GM12878 (cell line): Measurements from ENCODE around the gene TNFAIP3. TPM values are rescaled to one million over a fixed set of nuclear protein-coding genes. Genes with fewer than 3 reads are reported as not detected.
A peak's percentile ranks its signal among the peaks of the same experiment; 100 is the strongest.

Source experiments
- CBX3 ChIP-seq: fragments of 200-600 bp; sonication (generic); IDR thresholded peaks from 2 replicates; pipeline ENCODE4 v1.6.1; 2016; ENCODE audit warnings: low read depth, borderline replicate concordance
- E2F8 ChIP-seq: fragments of 450-650 bp; IDR thresholded peaks from 2 replicates; pipeline ENCODE4 v1.6.1; 2018; ENCODE audit warnings: mild to moderate bottlenecking, low read depth, moderate library complexity; ENCODE audit not compliant: partially characterized antibody
- E4F1 ChIP-seq: fragments of 450-650 bp; IDR thresholded peaks from 2 replicates; pipeline ENCODE4 v1.6.1; 2018; ENCODE audit warnings: borderline replicate concordance, mild to moderate bottlenecking; ENCODE audit not compliant: partially characterized antibody
- FOXM1 ChIP-seq: IDR thresholded peaks from 2 replicates; pipeline ENCODE4 v1.6.1; 2012; ENCODE audit warnings: low read depth, mild to moderate bottlenecking, inconsistent platforms, low read length, moderate library complexity
- GABPA ChIP-seq: IDR thresholded peaks from 2 replicates; pipeline ENCODE4 v1.6.1; 2014; ENCODE audit warnings: antibody characterized with exemption, low read depth, mild to moderate bottlenecking, inconsistent platforms
- IRF4 ChIP-seq: IDR thresholded peaks from 2 replicates; pipeline ENCODE4 v1.6.1; 2011; ENCODE audit warnings: low read depth, low read length
- MXI1 ChIP-seq: fragments of 150-350 bp; IDR thresholded peaks from 2 replicates; pipeline ENCODE4 v1.6.1; 2011; ENCODE audit warnings: low read depth, mild to moderate bottlenecking, inconsistent platforms, low read length, improper control_type of control experiment
- NFIC ChIP-seq: IDR thresholded peaks from 2 replicates; pipeline ENCODE4 v1.6.1; 2012; ENCODE audit warnings: low read depth, mild to moderate bottlenecking, inconsistent platforms, low read length, moderate library complexity
- PAX8 ChIP-seq: fragments of 450-650 bp; IDR thresholded peaks from 2 replicates; pipeline ENCODE4 v1.6.1; 2017; ENCODE audit warnings: mild to moderate bottlenecking, moderate library complexity
- RUNX3 ChIP-seq: IDR thresholded peaks from 2 replicates; pipeline ENCODE4 v1.6.1; 2012; ENCODE audit warnings: low read length, inconsistent platforms
- polyA plus RNA-seq, 11 experiments: library from polyadenylated mRNA; depleted of rRNA in 4 of 11; unstranded in 6 of 11; stranded (reverse) in 5 of 11; fragments of >200 nt; fragmentation: Nextera tagmentation in 4 of 11; fragmentation: Illumina TruSeq in 1 of 11; extraction: Ambion mirVana in 4 of 11; extraction: Trizol in 1 of 11; gene quantifications; 1 replicate in 1 of 11; 2 replicates in 10 of 11; pipeline versions ENCODE4 v1.2.1 to v1.2.3, GENCODE V29; 2011 to 2016; ENCODE audit warnings: inconsistent platforms in 2 of 11, missing spikeins in 2 of 11, low read depth in 1 of 11
- total RNA-seq, 4 experiments: library from RNA; depleted of rRNA in 3 of 4; stranded (reverse); fragments of >200 nt in 3 of 4; fragmentation: Illumina TruSeq in 1 of 4; extraction: Trizol in 1 of 4; gene quantifications; 2 replicates each; pipeline versions ENCODE4 v1.2.1 to v1.2.3, GENCODE V29; 2013 to 2021
- TF ChIP-seq, protein P1 (sequence below): fragments of 450-650 bp; IDR thresholded peaks from 2 replicates; pipeline ENCODE4 v1.6.1; 2017; ENCODE audit warnings: antibody characterized with exemption, mild to moderate bottlenecking, moderate library complexity

Gene TNFAIP3
- total and polyA plus RNA-seq, 10 of the 15 experiments (the other 5 are each of a cell fraction or from before 2014, with no cell fraction given), result 18.0 to 350 (median 127) TPM

- TF ChIP-seq, protein P1, sequence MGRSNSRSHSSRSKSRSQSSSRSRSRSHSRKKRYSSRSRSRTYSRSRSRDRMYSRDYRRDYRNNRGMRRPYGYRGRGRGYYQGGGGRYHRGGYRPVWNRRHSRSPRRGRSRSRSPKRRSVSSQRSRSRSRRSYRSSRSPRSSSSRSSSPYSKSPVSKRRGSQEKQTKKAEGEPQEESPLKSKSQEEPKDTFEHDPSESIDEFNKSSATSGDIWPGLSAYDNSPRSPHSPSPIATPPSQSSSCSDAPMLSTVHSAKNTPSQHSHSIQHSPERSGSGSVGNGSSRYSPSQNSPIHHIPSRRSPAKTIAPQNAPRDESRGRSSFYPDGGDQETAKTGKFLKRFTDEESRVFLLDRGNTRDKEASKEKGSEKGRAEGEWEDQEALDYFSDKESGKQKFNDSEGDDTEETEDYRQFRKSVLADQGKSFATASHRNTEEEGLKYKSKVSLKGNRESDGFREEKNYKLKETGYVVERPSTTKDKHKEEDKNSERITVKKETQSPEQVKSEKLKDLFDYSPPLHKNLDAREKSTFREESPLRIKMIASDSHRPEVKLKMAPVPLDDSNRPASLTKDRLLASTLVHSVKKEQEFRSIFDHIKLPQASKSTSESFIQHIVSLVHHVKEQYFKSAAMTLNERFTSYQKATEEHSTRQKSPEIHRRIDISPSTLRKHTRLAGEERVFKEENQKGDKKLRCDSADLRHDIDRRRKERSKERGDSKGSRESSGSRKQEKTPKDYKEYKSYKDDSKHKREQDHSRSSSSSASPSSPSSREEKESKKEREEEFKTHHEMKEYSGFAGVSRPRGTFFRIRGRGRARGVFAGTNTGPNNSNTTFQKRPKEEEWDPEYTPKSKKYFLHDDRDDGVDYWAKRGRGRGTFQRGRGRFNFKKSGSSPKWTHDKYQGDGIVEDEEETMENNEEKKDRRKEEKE, result no peak
- TF ChIP-seq CBX3, result no peak
- no peak for TF ChIP-seq E2F8
- TF ChIP-seq E4F1, result no peak
- no peak for TF ChIP-seq PAX8
- no peak for TF ChIP-seq MXI1
- TF ChIP-seq IRF4, result no peak
- peak; percentile 5; the same call in 1 of the 2 replicates for TF ChIP-seq GABPA
- TF ChIP-seq RUNX3, result peak; percentile 53; the same call in 1 of the 2 replicates
- no peak for TF ChIP-seq FOXM1
- TF ChIP-seq NFIC, result no peak
These were observed 5.6 kb downstream of the TNFAIP3 start (continued) for GRCh38 chr6:137872581-137873115.
